ENCODE data around the gene LYPD6B. TPM values are rescaled to one million over a fixed set of nuclear protein-coding genes. Genes with fewer than 3 reads are reported as not detected.

The LYPD6B gene
- polyA plus RNA-seq, 1 of the 3 experiments (the other 2 are of a cell fraction) = 18.2 TPM

- 95% methylated on average over 7 of the region's 7 CpGs for WGBS (ENCODE audit: low lambda C conversion rate)
- Histone ChIP-seq H3K79me2 (ENCODE audit: insufficient read depth) (no peaks in the 10 kb centered on the region; the same call in 1 of the 2 replicates), H3K4me3 (ENCODE audit: low read depth in 2 of 2, low read length in 1 of 2) (peak overlapping the region in 1 of 2 experiments; percentile 8; a peak in 1 of 4 replicates), H4K20me1 (ENCODE audit: insufficient read depth) (no peaks in the 10 kb centered on the region), H3K27me3 (ENCODE audit: insufficient read depth) (no peaks in the 10 kb centered on the region), H3K36me3 (replicated peaks in 1 of 2; ENCODE audit: control insufficient read depth in 1 of 2, insufficient read depth in 2 of 2, low read length in 1 of 2) (no peaks in the 10 kb centered on the region), H3K4me1 (ENCODE audit: control insufficient read depth in 1 of 2, insufficient read depth in 2 of 2, low read depth in 1 of 2, low read length in 1 of 2) (peaks cover 0 to 7% of the 10 kb centered on the region in 2 experiments; a peak in 1 of 4 replicates), H3K4me2 (no peak overlapping the region), H2AFZ (ENCODE audit: low read depth) (no peak overlapping the region), H3K9me3 (peaks cover 5% of the 10 kb centered on the region; the same call in 1 of the 2 replicates), H3K27ac (ENCODE audit: low read depth in 2 of 2, low read length in 1 of 2) (no peak overlapping the region), H3F3A (replicated peaks; ENCODE audit: insufficient read depth) (no peaks in the 10 kb centered on the region), H3K9me2 (no peaks in the 10 kb centered on the region), H3K9ac (no peak overlapping the region)
- CTCF ChIA-PET = interaction anchor here (1.0 to 1.5 kb wide), 6 partner anchors 11 to 533 kb away, joined by 3 to 5 read pairs (median 4); no protein-coding TSS in a partner anchor
- POLR2A ChIA-PET = no interaction called here
- TF ChIP-seq FOXJ3 (CRISPR knock-in tag; IDR thresholded peaks at IDR 0.05) (no peak), FOXM1 (IDR thresholded peaks at IDR 0.05; ENCODE audit: low read depth) (no peak), PBX3 (IDR thresholded peaks at IDR 0.05) (peak; percentile 45; the same call in 1 of the 2 replicates), RAD21 (IDR thresholded peaks at IDR 0.05; ENCODE audit: low read length) (peak; percentile 23; the same call in 1 of the 2 replicates), RXRA (IDR thresholded peaks at IDR 0.05; ENCODE audit: borderline replicate concordance, low read depth) (no peak), MEF2A (IDR thresholded peaks at IDR 0.05; ENCODE audit: borderline replicate concordance, low read depth) (no peak), TAF1 (IDR thresholded peaks at IDR 0.05; ENCODE audit: borderline replicate concordance, low read depth, low read length) (no peak), CTCF (IDR thresholded peaks at IDR 0.05) (peak; percentile 39)
- no peak for DNase-seq
Observed at GRCh38 chr2:149040451-149040850, 2.0 kb downstream of the LYPD6B start.

- no peak for DNase-seq
- Histone ChIP-seq H3K36me3 (replicated peaks in 1 of 2; ENCODE audit: control insufficient read depth in 1 of 2, insufficient read depth in 2 of 2, low read length in 1 of 2) (no peaks in the 10 kb centered on the region), H2AFZ (ENCODE audit: low read depth) (no peak overlapping the region), H3K9me2 (no peaks in the 10 kb centered on the region), H4K20me1 (ENCODE audit: insufficient read depth) (no peaks in the 10 kb centered on the region), H3K79me2 (ENCODE audit: insufficient read depth) (no peaks in the 10 kb centered on the region; the same call in 1 of the 2 replicates), H3K27me3 (ENCODE audit: insufficient read depth) (no peaks in the 10 kb centered on the region), H3K9ac (no peak overlapping the region), H3K9me3 (peaks cover 11% of the 10 kb centered on the region), H3K4me1 (ENCODE audit: control insufficient read depth in 1 of 2, insufficient read depth in 2 of 2, low read depth in 1 of 2, low read length in 1 of 2) (peaks cover 0 to 7% of the 10 kb centered on the region in 2 experiments; a peak in 1 of 4 replicates), H3K27ac (ENCODE audit: low read depth in 2 of 2, low read length in 1 of 2) (no peak overlapping the region), H3K4me2 (no peak overlapping the region), H3K4me3 (ENCODE audit: low read depth in 2 of 2, low read length in 1 of 2) (no peak overlapping the region), H3F3A (replicated peaks; ENCODE audit: insufficient read depth) (no peaks in the 10 kb centered on the region)
- POLR2A ChIA-PET = no interaction called here
- WGBS (ENCODE audit: low lambda C conversion rate) = 92% methylated on average over 1 of the region's 1 CpG
- TF ChIP-seq RCOR1 (IDR thresholded peaks at IDR 0.05; ENCODE audit: low read length) (no peak), CTCF (IDR thresholded peaks at IDR 0.05) (no peak), POLR2AphosphoS5 (IDR thresholded peaks at IDR 0.05; ENCODE audit: low read depth, low read length) (no peak), MAX (IDR thresholded peaks at IDR 0.05; ENCODE audit: low read depth) (no peak), SMC3 (IDR thresholded peaks at IDR 0.05; ENCODE audit: low read depth, low read length) (no peak), IRF3 (IDR thresholded peaks at IDR 0.05; ENCODE audit: low read depth, low read length) (no peak), RAD21 (IDR thresholded peaks at IDR 0.05; ENCODE audit: low read length) (no peak), ELF1 (IDR thresholded peaks at IDR 0.05) (no peak), TCF12 (IDR thresholded peaks at IDR 0.05) (no peak), RXRA (IDR thresholded peaks at IDR 0.05; ENCODE audit: borderline replicate concordance, low read depth) (no peak), EZH2phosphoT487 (IDR thresholded peaks at IDR 0.05; ENCODE audit: borderline replicate concordance, low read depth) (no peak), YY1 (IDR thresholded peaks at IDR 0.05; ENCODE audit: low read depth) (no peak), FOSL2 (IDR thresholded peaks at IDR 0.05; ENCODE audit: borderline replicate concordance, low read depth) (no peak), RFX5 (IDR thresholded peaks at IDR 0.05; ENCODE audit: low read length) (no peak), NFIC (IDR thresholded peaks at IDR 0.05; ENCODE audit: borderline replicate concordance) (no peak), PBX3 (IDR thresholded peaks at IDR 0.05) (no peak), FOXM1 (IDR thresholded peaks at IDR 0.05; ENCODE audit: low read depth) (no peak)
- CTCF ChIA-PET = interaction anchor here (0.6 to 1.5 kb wide), 5 partner anchors 12 to 272 kb away, joined by 3 to 4 read pairs (median 3); no protein-coding TSS in a partner anchor
Observed at GRCh38 chr2:149041482-149041881, 3.0 kb downstream of the LYPD6B start.

Data from SK-N-SH (cell line).